ENCODE data around the gene ELAVL1. TPM values are rescaled to one million over a fixed set of nuclear protein-coding genes. Genes with fewer than 3 reads are reported as not detected.
"Not testable (repeated sequence)": the region's sequence is repeated elsewhere in the genome, so short reads cannot be mapped to it uniquely, and the experiment has no call there.

The ELAVL1 gene
- total RNA-seq, 2 donors from 2014 or later: 31.0 to 37.4 TPM

DNA sequence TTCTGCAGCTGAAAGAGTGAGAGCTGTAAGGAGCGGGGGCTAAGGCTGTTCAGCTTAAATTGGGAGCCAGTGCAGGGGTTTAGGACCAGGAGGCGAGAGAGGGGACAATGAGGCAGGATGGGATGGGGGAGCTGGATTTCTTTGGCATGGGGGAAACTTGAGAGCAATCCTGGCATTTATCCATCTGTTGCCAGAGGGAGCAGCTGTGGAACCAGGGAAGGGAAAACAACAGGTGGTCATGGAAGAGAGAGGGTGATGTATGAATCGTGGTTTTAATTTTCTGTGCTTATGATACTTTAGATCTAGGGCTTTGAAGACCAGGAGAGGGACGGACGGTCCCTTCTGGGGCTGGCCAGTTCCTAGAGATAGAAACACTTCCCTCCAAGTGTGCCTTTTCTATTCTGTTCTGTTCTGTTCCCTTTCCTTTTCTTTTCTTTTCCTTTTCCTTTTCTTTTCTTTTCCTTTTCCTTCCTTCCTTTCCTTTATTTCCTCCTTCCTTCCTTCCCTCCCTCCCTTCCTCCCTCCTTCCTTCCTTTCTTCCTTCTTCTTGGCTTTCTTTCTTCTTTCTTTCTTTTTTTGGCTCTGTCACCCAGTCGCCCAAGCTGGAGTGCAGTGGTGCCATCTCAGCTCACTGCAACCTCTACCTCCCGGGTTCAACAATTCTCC is 31.1 kb upstream of the ELAVL1 start:
- H3K9me3 ChIP-seq: no peaks in the 10 kb centered on the region
- no peak for DNase-seq (ENCODE audit: low spot score)
- no peak overlapping the region for H3K27ac ChIP-seq
- TF ChIP-seq, protein P1, sequence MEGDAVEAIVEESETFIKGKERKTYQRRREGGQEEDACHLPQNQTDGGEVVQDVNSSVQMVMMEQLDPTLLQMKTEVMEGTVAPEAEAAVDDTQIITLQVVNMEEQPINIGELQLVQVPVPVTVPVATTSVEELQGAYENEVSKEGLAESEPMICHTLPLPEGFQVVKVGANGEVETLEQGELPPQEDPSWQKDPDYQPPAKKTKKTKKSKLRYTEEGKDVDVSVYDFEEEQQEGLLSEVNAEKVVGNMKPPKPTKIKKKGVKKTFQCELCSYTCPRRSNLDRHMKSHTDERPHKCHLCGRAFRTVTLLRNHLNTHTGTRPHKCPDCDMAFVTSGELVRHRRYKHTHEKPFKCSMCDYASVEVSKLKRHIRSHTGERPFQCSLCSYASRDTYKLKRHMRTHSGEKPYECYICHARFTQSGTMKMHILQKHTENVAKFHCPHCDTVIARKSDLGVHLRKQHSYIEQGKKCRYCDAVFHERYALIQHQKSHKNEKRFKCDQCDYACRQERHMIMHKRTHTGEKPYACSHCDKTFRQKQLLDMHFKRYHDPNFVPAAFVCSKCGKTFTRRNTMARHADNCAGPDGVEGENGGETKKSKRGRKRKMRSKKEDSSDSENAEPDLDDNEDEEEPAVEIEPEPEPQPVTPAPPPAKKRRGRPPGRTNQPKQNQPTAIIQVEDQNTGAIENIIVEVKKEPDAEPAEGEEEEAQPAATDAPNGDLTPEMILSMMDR (IDR thresholded peaks at IDR 0.05): no peak
- no peaks in the 10 kb centered on the region for H3K4me1 ChIP-seq
- H3K27me3 ChIP-seq: no peaks in the 10 kb centered on the region
- H3K36me3 ChIP-seq: no peaks in the 10 kb centered on the region
- no peak overlapping the region for H3K4me3 ChIP-seq

DNA sequence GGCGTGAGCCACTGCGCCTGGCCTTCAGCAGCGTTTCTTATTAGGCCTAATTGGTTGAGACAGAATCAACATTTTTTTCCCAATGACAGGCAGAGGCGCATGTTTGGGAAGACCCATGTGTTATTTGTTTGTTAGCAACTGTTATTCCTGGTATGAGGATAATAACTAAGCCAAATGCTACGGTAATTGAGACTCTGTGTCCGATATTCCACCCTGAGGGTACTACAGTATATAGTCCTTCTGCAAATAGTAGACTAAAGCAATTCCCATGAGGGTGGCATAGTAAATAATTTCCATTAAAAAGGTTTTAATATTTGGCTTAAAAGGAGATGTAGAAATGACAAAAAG is 28.7 kb upstream of the ELAVL1 start:
- DNase-seq (ENCODE audit: low spot score): no peak

DNA sequence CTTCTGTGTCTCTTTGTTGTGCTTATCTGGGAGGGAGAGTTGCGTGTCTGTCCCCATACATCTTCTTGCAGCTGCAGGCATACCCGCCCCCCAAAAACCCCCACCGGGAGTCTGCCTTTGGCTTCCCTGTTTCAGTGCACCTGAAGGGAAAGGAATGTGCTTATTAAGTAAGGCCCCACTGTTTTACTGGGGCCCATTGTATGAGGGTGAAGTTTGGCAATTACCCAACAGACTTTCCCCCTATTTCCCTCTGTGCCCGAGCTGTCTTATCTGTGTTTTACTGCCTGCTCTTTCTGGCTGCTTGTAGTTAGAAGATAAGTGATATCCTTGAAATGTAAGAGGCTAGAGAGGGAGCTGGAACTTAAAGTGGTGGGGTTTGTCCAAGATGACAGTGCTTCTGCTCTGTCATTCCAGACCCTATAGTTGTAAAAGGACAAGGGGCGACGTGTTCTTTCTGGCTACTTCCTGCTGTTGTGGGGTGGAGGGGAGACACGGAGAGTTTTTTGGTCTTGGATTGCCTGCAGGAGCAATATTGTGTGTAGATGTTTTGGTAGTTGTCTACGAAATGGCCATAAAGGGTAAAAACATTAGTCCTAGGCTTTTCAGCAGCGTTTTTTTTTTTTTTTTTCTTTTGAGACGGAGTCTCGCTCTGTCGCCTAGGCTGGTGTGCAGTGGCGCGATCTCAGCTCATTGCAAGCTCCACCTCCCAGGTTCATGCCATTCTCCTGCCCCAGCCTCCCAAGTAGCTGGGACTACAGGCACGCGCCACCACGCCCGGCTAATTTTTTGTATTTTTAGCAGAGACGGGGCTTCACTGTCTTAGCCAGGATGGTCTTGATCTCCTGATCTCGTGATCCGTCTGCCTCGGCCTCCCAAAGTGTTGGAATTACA is 28.1 kb upstream of the ELAVL1 start:
- not testable (repeated sequence) for DNase-seq (ENCODE audit: low spot score); H3K36me3 ChIP-seq; H3K27me3 ChIP-seq; H3K27ac ChIP-seq; H3K9me3 ChIP-seq; H3K4me3 ChIP-seq; H3K4me1 ChIP-seq

More for the DNA sequence above, 28.7 kb upstream of the ELAVL1 start:
- Histone ChIP-seq H3K4me1 (no peaks in the 10 kb centered on the region), H3K27ac (no peak overlapping the region), H3K4me3 (no peak overlapping the region), H3K36me3 (no peaks in the 10 kb centered on the region), H3K27me3 (no peaks in the 10 kb centered on the region), H3K9me3 (no peaks in the 10 kb centered on the region)
- TF ChIP-seq, protein P1 (IDR thresholded peaks at IDR 0.05): no peak

DNA sequence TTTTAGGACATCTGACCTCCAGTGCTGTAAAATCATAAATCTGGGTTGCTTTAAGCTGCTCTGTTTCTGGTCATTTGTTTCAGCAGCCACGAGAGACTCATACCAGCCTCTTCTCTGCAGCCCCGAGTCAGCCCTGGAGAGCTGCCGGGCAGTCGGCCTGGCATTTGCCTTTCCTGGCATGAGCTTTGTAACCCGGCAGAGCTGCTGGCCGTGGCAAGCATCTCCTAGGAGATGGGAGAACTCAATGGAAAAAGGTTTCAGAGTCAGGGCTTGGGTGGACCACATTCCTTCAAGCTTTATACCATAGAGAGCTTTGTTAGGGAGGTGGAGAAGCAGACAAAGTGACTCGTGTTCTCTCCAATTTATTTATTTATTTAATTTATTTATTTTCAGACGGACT is 25.5 kb upstream of the ELAVL1 start:
- Histone ChIP-seq H3K4me1 (no peaks in the 10 kb centered on the region), H3K27me3 (no peaks in the 10 kb centered on the region), H3K36me3 (no peaks in the 10 kb centered on the region), H3K4me3 (no peak overlapping the region), H3K27ac (no peak overlapping the region), H3K9me3 (no peaks in the 10 kb centered on the region)
- TF ChIP-seq, protein P1 (IDR thresholded peaks at IDR 0.05): no peak
- DNase-seq (ENCODE audit: low spot score): no peak

DNA sequence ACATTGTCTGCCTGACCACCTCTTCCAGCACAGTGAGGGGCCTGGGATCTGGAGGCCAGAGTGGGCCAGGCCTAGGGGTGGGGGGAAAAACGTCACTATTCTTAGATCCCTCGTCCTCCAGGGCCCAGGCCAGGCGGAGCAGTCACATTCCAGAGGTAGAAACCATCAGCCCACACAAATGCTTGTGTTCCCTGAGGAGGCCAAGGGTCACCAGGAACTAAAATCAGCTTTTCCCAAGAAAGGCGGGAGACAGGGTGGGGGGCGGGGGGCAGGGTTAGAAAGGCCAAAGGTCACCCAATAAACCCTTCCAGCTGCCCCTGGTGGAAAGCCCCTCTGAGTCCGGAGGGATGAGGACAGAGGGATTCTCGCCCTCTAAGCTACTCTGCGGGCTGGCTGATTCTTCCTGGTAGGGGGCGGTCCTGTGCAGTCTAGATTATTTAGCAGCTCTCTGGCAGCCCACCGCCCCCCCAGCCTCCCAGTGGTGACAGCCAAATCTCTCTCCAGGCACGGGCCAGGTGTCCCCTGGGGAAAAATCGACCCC is 23.6 kb upstream of the ELAVL1 start:
- Histone ChIP-seq H3K9me3 (no peaks in the 10 kb centered on the region), H3K36me3 (no peaks in the 10 kb centered on the region), H3K27ac (no peak overlapping the region), H3K4me3 (no peak overlapping the region), H3K4me1 (no peaks in the 10 kb centered on the region), H3K27me3 (no peaks in the 10 kb centered on the region)
- TF ChIP-seq, protein P1 (IDR thresholded peaks at IDR 0.05): no peak
- DNase-seq (ENCODE audit: low spot score): no peak

DNA sequence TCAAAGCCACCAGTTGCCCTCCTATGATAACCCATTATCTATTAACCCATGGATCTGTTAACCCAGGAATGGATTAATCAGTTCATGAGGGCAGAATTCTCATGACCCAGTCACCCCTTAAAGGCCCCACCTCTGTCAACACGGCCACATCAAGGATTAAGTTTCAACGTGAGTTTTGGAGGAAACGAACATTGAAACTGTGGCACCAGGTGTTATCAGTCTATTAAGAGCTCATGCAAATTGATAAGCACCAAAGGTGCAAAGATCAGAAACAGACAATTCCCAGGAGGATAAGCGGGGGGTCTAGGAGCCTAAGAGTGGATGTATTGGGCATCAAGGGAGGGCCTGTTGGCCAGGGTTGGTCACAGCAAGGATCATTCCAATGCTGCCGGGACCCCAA is 19.9 kb upstream of the ELAVL1 start:
- DNase-seq (ENCODE audit: low spot score): no peak
- H3K27ac ChIP-seq: no peak overlapping the region
- H3K27me3 ChIP-seq: no peaks in the 10 kb centered on the region
- TF ChIP-seq, protein P1 (IDR thresholded peaks at IDR 0.05): no peak
- no peaks in the 10 kb centered on the region for H3K36me3 ChIP-seq
- H3K4me3 ChIP-seq: no peak overlapping the region
- no peaks in the 10 kb centered on the region for H3K4me1 ChIP-seq
- no peaks in the 10 kb centered on the region for H3K9me3 ChIP-seq

DNA sequence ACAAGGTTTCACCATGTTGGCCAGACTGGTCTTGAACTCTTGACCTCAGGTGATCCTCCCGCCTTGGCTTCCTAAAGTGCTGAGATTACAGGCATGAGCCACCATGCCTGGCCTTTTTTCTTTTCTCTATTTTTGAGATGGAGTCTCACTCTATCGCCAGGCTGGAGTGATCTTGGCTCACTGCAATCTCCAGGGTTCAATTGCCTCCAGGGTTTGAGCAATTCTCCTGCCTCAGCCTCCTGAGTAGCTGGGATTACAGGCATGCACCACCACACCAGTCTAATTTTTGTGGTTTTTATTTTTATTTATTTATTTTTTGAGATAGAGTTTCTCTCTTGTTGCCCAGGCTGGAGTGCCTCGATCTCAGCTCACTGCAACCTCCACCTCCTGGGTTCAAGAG is 18.8 kb upstream of the ELAVL1 start:
- H3K36me3 ChIP-seq; H3K27me3 ChIP-seq; DNase-seq (ENCODE audit: low spot score); H3K9me3 ChIP-seq; H3K27ac ChIP-seq; H3K4me3 ChIP-seq; H3K4me1 ChIP-seq: not testable (repeated sequence)

All from right atrium auricular region (tissue), 2 donors.